ENCODE measurements around the gene NR2E1. TPM values are rescaled to one million over a fixed set of nuclear protein-coding genes. Genes with fewer than 3 reads are reported as not detected.

Gene NR2E1
- total and polyA plus RNA-seq, 2 of the 4 experiments (the other 2 are of a cell fraction), result not detected

GRCh38 chr6:108195209-108195608 lies 29.4 kb downstream of the NR2E1 start:
- no peaks in the 10 kb centered on the region for H3K79me1 ChIP-seq (ENCODE audit: low read depth in 1 of 2, low read length in 2 of 2)
- no peak overlapping the region for H2BK15ac ChIP-seq (ENCODE audit: low read depth, low read length)
- no peak overlapping the region for H2BK5ac ChIP-seq (ENCODE audit: low read depth, low read length, poor library complexity, severe bottlenecking)
- H3K23ac ChIP-seq (ENCODE audit: low read depth, low read length), result no peak overlapping the region
- H3K9me3 ChIP-seq (ENCODE audit: control insufficient read depth, insufficient read depth, low read length), result no peaks in the 10 kb centered on the region
- no peak overlapping the region for H3K4me2 ChIP-seq (ENCODE audit: low read depth, low read length)
- H4K8ac ChIP-seq (ENCODE audit: low read depth in 2 of 2, low read length in 2 of 2), result no peak overlapping the region
- BruUV-seq (replicated peaks), result no TSS peak
- no CpG with 5 or more reads among the region's 3 CpGs for WGBS, 2 experiments (ENCODE audit: extremely low coverage in 2 of 2, insufficient read length in 1 of 2)
- no peaks in the 10 kb centered on the region for H3K36me3 ChIP-seq (ENCODE audit: control insufficient read depth, insufficient read depth, low read length)
- H3K9ac ChIP-seq (ENCODE audit: low read depth, low read length), result no peak overlapping the region
- DNase-seq (no peak), ATAC-seq (ENCODE audit: low read depth) (no peak)
- H4K91ac ChIP-seq (ENCODE audit: insufficient read depth, low read depth, low read length), result no peak overlapping the region
- POLR2A ChIA-PET (ENCODE audit: unreplicated experiment), result no interaction called here
- CTCF ChIA-PET, result no interaction called here
- TF ChIP-seq CEBPB (IDR thresholded peaks at IDR 0.05; ENCODE audit: low read depth, low read length) (no peak), RCOR1 (IDR thresholded peaks at IDR 0.05; ENCODE audit: insufficient replicate concordance, low read length) (no peak), MAZ (IDR thresholded peaks at IDR 0.05; ENCODE audit: borderline replicate concordance, low read depth, low read length) (no peak)
- H3K14ac ChIP-seq (replicated peaks; ENCODE audit: low read depth, low read length), result no peak overlapping the region
- no peak overlapping the region for H4K5ac ChIP-seq (ENCODE audit: low read depth, low read length)
- no peak overlapping the region for H3K56ac ChIP-seq (ENCODE audit: extremely low read depth, insufficient read depth, low read length)
- no peak overlapping the region for H3K4me3 ChIP-seq (ENCODE audit: insufficient read depth, low read depth, low read length)
- in situ Hi-C loops (cut with MboI; ENCODE audit: low sequenced_read_pairs) (no loop called here), intact Hi-C loops (cut with micrococcal nuclease) (no loop called here), dilution Hi-C loops (cut with HindIII; ENCODE audit: low sequenced_read_pairs, unreplicated experiment) (no loop called here)
- peaks cover 7% of the 10 kb centered on the region; the same call in 1 of the 2 replicates for H3K27me3 ChIP-seq (ENCODE audit: control insufficient read depth, insufficient read depth, low read length)
- H3K9me1 ChIP-seq (ENCODE audit: insufficient read depth, low read length), result no peaks in the 10 kb centered on the region
- H3K18ac ChIP-seq (ENCODE audit: low read depth, low read length), result no peak overlapping the region
- no peak overlapping the region for H3K27ac ChIP-seq (ENCODE audit: insufficient read depth, low read length)
- no peaks in the 10 kb centered on the region for H4K20me1 ChIP-seq (ENCODE audit: insufficient read depth, low read length)
- H2AK9ac ChIP-seq (replicated peaks; ENCODE audit: low read depth, low read length, poor library complexity), result no peak overlapping the region
- H3K4ac ChIP-seq (ENCODE audit: low read depth, low read length), result no peak overlapping the region
- H2AFZ ChIP-seq (replicated peaks; ENCODE audit: low read length, poor library complexity), result no peak overlapping the region
- no peaks in the 10 kb centered on the region for H3K4me1 ChIP-seq (ENCODE audit: control insufficient read depth, insufficient read depth, low read length)
- no peak overlapping the region for H2BK20ac ChIP-seq (ENCODE audit: low read depth, low read length)
- H2AK5ac ChIP-seq (ENCODE audit: low read depth, low read length), result no peak overlapping the region
- H2BK120ac ChIP-seq (ENCODE audit: low read depth, low read length), result no peak overlapping the region

Data from IMR-90 (cell line).